GM13976 (cell line): ENCODE measurements around the gene NEK8.
A peak's percentile ranks its signal among the peaks of the same experiment; 100 is the strongest.
"Not testable (repeated sequence)": the region's sequence is repeated elsewhere in the genome, so short reads cannot be mapped to it uniquely, and the experiment has no call there.

Experiments
- DNase-seq: peaks from one replicate; pipeline ENCODE4 v3.0.0; 2012; ENCODE audit warnings: low spot score
- in situ Hi-C: fragments of 300-500 bp; cut with MboI; formaldehyde crosslinking; loops from one replicate; pipeline ENCODE4 v1.12.0; 2022; ENCODE audit warnings: low sequenced_read_pairs, mixed read lengths, inconsistent platforms; ENCODE audit not compliant: unreplicated experiment
- TF ChIP-seq, protein P1 (sequence below): IDR thresholded peaks from 2 replicates; pipeline ENCODE4 v1.5.1; 2012; ENCODE audit warnings: borderline replicate concordance, mild to moderate bottlenecking; ENCODE audit not compliant: insufficient read depth; ENCODE audit errors: extremely low read depth, missing control alignments, control extremely low read depth

The NEK8 gene

DNA sequence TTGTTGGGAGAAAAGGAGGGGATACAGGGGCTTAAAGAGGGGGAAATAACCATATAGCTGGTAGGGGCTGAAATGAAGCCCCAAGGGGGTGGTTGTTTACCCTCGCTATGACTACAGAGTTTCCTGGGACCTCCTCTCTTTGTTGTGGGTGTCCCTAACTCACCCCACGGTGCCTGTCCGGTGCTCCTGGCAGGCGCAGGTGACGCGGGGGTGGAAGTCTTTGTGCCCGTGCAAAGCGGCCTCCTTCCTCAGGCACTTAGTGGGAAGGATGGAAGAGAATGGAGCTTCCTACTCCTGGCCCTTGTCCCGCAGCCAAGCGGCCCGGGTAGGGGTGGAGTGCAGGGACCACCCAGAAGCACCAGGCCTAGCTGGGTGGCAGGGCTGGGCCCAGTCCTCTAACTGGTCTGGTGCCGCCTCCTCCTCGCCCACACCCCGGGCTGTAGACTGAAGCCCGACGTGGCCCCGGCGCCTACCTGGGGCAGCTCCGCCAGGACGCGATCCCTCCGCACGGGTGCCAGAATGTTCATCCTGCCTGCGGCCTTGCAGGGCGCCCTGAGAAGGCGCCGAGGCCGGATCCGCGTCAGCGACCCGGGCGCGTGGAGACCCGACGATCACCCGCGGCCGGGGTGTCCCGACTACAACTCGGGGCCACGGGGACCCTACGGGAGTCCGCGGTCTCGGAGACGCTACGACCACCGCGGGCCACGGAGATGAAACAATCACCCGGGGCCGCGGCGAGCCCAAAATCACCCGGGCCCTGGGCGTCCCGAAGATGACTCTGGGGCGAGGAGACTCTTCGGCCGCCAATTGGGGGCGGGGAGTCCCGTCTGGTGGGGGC lies 11.6 kb upstream of the NEK8 start:
- in situ Hi-C loops = no loop called here
- no peak for DNase-seq
- TF ChIP-seq, protein P1, sequence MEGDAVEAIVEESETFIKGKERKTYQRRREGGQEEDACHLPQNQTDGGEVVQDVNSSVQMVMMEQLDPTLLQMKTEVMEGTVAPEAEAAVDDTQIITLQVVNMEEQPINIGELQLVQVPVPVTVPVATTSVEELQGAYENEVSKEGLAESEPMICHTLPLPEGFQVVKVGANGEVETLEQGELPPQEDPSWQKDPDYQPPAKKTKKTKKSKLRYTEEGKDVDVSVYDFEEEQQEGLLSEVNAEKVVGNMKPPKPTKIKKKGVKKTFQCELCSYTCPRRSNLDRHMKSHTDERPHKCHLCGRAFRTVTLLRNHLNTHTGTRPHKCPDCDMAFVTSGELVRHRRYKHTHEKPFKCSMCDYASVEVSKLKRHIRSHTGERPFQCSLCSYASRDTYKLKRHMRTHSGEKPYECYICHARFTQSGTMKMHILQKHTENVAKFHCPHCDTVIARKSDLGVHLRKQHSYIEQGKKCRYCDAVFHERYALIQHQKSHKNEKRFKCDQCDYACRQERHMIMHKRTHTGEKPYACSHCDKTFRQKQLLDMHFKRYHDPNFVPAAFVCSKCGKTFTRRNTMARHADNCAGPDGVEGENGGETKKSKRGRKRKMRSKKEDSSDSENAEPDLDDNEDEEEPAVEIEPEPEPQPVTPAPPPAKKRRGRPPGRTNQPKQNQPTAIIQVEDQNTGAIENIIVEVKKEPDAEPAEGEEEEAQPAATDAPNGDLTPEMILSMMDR = no peak

DNA sequence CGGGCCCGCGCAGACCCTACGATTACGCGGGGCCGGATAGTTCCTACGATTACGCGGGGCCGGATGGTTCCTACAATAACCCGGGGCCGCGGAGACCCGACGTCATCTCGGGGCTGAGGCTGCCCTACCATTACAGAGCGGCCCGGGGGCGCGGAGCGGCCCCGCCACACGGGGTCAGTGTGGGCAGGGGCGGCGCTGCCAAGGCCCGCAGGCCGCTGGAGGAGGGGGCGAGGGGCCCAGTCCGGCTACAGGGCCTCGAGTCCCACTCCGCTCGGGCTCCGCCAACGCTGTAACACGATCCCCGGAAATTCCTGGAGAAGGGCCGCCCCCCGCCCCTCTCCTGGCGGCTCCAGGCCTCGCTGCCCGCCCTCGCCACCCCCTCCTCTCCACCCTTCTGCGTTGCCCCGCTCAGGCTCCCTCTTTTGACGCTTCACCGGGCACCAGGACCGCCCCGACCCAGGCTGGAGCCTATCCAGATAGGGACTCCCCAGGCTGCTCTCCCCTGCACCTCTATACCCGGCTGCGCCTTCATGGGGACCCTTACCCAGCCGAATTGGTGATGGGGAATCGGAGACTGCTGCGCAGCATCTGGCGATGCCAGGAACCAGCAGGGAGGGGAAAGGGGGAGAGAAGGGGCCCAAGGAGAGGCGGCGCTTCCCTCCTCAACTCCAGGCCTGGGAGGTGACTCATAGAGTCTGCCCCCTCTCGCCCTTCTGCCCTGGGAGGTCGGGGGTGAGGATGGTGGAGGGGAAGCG lies 10.8 kb upstream of the NEK8 start, which contains the start of gene RAB34:
Gene RAB34 (minus strand): TSS at position 291 of the 755 bp plus-strand sequence. CDS start 602 bp downstream, outside the sequence.
- TF ChIP-seq, protein P1 = peak; percentile 33
- in situ Hi-C loops = no loop called here

DNA sequence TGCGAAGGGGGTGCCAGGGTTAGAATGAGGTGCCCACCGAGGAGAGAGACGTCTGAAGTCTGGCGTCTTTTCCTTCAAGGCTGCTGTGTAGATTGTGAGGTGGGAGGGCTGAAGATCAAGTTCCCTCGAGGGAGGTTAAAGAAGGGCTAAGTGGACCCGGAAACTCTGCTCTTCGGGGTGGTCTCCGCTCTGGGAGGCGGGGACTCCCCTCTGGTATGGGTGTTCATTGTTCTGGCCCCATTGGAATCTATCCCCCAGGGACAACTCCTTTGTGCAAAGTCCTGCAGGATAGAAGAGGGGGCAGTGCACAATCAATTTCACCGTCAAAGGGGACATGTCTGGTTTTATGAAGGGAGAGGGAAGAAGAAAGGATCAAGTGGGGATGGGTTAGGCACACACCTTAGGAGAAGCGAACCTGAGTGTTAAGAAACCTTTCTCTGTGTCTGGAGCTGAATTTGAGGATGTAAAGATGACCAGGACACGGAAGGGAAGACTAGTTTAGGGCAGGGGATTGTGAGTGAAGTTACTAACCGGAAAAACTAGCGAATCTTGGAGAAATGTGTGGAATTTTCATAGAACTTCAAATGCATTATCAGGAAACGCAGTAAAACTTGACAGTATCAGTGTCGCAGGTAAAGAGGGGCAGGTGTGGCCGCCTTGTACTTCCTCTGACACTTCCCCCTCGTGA lies 10.1 kb upstream of the NEK8 start:
- TF ChIP-seq, protein P1 = no peak
- in situ Hi-C loops = no loop called here
- DNase-seq = no peak

More for the DNA sequence above, 10.8 kb upstream of the NEK8 start, which contains the start of gene RAB34:
- DNase-seq = peak; percentile 41

DNA sequence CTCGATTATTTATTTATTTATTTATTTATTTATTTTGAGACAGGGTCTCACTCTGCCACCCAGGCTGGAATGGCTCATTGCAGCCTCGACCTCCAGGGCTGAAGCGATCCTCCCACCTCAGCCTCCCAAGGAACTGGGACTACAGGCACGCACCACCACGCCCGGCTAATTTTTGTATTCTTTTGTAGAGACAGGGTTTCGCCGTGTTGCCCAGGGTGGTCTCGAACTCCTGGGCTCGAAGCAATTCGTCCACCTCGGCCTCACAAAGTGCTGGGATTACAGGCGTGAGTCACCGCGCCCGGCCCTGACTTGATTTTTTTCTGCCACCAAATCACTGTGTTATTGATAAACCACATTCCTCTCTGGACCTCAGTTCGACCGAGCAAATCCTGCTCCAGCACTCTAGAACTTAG lies 9.6 kb upstream of the NEK8 start:
- TF ChIP-seq, protein P1 = no peak
- in situ Hi-C loops = no loop called here
- no peak for DNase-seq

DNA sequence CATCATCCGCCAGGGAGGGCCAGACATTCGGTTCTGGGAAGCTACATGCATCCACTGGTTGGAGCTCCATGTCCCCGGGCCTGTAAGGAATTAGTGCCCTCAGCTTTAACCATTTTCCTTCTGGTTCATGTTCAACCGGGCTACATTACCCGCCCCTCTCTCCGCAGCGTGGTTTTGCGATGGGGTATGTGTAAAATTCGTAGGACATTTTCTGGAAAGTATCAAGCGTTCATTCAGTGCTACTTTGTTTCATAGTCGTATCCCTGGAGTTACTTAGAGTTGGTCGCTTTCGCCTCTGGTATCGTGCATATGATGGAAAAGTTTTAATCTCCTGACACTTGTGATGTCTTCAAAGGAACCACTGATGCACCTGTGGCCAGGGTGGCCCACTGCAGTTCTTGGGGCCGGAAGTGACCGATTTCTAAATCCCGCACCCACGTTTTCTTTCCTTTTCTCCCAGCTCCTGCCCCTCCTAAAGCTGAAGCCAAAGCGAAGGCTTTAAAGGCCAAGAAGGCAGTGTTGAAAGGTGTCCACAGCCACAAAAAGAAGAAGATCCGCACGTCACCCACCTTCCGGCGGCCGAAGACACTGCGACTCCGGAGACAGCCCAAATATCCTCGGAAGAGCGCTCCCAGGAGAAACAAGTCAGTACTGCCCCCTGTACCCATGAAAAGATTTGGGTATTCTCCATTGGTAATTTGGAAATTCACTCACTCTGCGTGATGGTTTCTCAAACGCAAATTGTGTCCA lies 8.2 kb upstream of the NEK8 start:
- in situ Hi-C loops = no loop called here
- TF ChIP-seq, protein P1 = no peak
- DNase-seq = no peak

DNA sequence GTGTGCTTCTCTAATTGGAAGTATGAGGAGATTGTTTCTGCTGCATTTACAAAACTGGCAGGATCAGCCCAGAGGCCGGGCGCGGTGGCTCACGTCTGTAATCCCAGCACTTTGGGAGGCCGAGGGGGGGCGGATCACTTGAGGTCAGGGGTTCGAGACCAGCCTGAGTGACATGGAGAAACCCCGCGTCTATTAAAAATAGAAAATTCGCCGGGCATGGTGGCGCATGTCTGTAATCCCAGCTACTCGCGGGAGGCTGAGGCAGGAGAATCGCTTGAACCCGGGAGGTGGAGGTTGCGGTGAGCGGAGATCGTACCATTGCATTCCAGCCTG lies 7.6 kb upstream of the NEK8 start:
- DNase-seq, in situ Hi-C loops: not testable (repeated sequence)
